Tibial nerve (tissue), 4 donors: ENCODE results near the gene APRT.

Source experiments
- EP300 ChIP-seq, 2 donors: sonication (generic); formaldehyde crosslinking; IDR thresholded peaks; one replicate each; pipeline ENCODE4 v1.6.1; 2017; ENCODE audit warnings: antibody characterized with exemption in 2 of 2, mild to moderate bottlenecking in 1 of 2
- POLR2A ChIP-seq, 2 donors: fragments of 450-650 bp; IDR thresholded peaks; one replicate each; pipeline ENCODE4 v1.6.1; 2017; ENCODE audit warnings: antibody characterized with exemption in 2 of 2, mild to moderate bottlenecking in 2 of 2, moderate library complexity in 2 of 2
- TF ChIP-seq, protein P1 (sequence below), 5 experiments: fragments of 200-600 bp in 3 of 5; fragments of 450-650 bp in 2 of 5; sonication (generic) in 3 of 5; IDR thresholded peaks; one replicate each; pipeline ENCODE4 v1.5.1; 2016 to 2019; ENCODE audit warnings: antibody characterized with exemption in 5 of 5, mild to moderate bottlenecking in 3 of 5, moderate library complexity in 2 of 5

DNA sequence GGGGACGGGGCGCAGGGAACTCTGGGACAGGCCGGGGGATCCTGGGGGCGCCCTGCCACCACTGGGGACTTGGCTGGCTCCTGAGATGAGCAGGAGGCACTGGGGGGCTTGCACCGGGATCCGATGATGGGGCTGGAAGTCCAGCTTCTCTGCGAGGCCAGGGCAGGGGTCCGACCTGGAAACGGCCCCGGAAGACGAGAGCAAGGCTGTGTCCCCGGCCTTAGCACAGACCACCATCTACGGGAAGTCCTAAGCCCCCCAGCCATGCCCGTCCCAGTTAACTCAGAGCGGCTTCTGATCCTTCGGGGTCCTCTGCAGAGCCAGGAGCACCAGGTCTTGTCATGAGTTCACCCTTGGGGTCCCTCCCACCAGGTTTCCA is 7.6 kb downstream of the APRT start:
- TF ChIP-seq, protein P1, sequence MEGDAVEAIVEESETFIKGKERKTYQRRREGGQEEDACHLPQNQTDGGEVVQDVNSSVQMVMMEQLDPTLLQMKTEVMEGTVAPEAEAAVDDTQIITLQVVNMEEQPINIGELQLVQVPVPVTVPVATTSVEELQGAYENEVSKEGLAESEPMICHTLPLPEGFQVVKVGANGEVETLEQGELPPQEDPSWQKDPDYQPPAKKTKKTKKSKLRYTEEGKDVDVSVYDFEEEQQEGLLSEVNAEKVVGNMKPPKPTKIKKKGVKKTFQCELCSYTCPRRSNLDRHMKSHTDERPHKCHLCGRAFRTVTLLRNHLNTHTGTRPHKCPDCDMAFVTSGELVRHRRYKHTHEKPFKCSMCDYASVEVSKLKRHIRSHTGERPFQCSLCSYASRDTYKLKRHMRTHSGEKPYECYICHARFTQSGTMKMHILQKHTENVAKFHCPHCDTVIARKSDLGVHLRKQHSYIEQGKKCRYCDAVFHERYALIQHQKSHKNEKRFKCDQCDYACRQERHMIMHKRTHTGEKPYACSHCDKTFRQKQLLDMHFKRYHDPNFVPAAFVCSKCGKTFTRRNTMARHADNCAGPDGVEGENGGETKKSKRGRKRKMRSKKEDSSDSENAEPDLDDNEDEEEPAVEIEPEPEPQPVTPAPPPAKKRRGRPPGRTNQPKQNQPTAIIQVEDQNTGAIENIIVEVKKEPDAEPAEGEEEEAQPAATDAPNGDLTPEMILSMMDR (IDR thresholded peaks at IDR 0.05), result no peak
- TF ChIP-seq POLR2A (IDR thresholded peaks at IDR 0.05), result no peak
- TF ChIP-seq EP300 (IDR thresholded peaks at IDR 0.05), result no peak
